Stimulated activated CD4-positive, alpha-beta T cell treated with anti-CD3 and anti-CD28 coated beads, Interleukin-15, amount 100 ng/mL, for 48 hours (primary cell): ENCODE measurements around the gene RBMS3.
"Not testable (repeated sequence)": the region's sequence is repeated elsewhere in the genome, so short reads cannot be mapped to it uniquely, and the experiment has no call there.

ENCODE experiments used
- DNase-seq, 2 donors: peaks; one replicate each; pipeline ENCODE4 v3.0.0-alpha.2; 2020; ENCODE audit warnings: low read depth in 2 of 2

The RBMS3 gene

DNA sequence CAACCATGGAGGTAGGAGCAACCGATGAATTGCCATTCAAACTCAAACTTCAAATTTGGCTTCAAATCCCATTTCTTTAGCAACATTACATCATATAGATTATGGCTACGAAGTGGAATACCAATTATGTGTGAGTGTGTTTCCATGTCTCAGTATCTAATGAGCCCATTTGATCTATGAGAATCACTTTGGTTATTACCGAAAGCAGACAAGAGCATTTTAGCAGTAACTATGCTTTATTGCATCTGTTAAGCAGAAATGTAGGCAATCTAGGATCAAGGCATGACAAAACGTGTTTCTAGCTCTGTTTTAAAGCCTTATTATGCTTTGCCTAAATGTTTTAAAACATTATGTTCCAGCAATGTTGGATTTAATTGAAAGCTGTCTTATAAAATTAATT lies 743.6 kb downstream of the RBMS3 start:
- no peak for DNase-seq

DNA sequence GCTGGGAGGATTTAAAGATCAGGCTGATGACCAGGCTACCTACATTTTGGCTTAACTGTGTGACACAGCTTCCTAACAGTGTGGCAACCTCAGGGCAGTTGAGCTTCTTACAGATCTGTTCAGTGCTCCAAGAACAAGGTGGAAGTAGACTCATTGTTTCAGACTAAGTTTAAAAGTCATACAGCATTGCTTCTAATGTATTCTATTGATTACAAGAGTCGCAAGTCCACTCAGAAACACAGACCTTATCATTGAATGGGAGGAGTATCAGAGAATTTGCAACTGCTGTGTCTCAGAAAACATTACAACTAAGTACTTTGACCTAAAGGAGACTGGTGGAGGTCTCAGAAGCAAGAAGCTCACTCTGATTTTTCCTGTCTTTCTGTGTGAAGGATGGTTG lies 746.0 kb downstream of the RBMS3 start:
- no peak for DNase-seq

DNA sequence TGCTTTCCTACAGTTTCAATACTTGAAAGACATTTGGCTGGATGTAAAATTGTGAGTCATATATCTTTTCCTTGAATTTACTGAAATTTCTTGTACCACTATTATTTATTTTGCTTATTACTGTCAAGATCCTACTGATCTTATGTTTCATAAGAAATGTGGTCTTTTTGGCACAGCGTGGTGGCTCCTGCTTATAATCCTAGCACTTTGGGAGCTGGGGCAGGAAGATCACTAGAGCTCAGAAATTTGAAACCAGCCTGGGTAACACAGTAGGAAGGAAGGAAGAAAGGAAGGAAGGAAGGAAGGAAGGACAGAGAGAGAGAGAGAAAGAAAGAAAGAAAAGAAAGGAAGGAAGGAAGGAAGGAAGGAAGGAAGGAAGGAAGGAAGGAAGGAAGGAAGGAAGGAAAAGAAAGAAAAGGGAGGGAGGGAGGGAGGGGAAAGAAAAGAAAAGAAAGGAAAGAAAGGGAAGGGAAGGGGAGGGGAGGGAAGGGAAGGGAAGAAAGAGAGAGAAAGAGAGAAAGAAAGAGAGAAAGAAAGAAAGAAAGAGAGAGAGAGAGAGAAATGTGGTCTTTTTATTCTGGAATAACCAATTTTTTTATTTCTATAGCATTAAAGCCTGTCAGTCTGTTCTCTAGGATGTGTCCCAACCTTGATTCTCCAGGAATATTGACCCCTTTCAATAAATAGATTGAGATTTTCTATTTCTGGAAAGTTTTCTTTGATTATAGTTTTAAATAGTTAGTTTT lies 753.5 kb downstream of the RBMS3 start:
- DNase-seq: no peak

DNA sequence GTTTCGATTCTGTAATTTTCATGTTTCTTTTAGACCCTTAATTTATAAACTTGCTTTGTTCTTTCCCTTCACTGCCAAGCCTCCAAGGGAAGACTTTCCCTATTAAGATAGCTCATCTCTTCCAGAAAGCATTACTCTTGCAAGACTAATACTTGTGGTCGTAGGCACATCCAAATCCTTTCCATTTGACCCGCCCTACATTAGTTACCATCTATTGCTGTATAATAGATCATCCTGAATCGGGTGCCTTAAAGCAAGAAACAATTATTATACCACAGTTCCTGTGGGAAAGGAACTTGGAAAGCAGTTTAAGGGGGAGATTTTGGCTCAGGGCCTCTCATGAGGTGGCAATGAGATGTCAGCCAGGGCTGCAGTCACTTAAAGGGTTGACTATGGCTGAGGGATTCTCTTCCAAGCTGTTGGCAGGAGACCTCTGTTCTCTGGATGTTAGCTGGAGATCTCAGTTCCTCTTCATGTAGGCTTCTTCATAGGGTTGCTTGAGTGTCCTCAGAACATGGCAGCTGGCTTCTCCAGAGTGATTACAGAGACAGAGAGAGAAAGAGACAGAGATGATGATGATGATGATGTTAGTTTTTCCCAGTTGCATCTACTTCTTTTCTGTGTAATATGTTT lies 755.2 kb downstream of the RBMS3 start:
- DNase-seq: no peak

DNA sequence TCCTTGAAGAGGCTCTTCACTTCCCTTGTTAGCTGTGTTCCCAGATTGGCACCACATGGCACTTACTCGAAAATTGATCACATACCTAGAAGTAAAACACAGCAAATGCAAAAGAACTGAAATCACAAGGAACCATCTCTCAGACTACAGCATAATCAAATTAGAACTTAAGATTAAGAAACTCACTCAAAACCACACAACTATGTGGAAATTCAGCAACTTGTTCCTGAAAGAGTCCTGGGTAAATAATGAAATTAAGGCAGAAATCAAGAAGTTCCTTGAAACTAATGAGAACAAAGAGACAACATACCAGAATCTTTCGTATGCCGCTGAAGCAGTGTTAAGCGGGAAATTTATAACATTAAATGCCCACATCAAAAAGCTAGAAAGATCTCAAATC lies 759.3 kb downstream of the RBMS3 start:
- DNase-seq: no peak

DNA sequence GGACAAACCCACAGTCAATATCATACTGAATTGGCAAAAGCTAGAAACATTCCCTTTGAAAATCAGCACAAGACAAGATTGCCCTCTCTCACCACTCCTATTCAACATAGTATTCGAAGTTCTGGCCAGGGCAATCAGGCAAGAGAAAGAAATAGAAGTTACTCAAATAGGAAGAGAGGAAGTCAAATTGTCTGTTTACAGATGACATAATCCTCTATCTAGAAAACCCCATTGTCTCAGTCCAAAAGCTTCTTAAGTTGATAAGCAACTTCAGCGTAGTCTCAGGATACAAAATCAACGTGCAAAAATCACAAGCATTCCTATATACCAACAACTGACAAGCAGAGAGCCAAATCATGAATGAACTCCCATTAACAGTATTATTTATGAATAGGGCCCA lies 760.6 kb downstream of the RBMS3 start:
- not testable (repeated sequence) for DNase-seq

DNA sequence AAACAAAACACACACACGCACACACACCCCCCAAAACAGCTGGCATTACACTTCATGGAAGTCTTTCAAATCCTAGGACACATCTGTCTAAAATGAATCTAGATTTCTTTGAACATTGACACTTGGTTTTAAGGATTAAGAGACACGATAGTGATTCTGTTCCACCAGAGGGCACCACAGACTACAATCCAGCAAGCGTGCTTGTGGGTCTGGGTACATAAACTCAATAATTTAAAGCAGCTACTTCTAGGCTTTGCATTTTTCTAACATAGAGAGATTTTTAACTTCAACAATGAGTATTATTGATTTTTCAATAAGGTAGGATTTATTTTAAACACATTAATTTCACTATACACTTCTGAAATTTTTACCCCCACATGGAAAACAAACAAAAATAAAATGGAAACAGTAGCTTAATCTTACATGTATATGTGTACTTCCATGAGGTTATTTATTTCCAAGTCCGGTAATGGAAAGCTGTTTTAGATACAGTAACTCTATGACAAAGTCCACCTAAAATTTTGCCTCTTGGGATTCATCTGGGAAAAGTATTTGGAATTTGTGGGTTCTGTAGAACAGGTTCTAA lies 761.5 kb downstream of the RBMS3 start:
- peak; percentile 18 to 43 for DNase-seq

DNA sequence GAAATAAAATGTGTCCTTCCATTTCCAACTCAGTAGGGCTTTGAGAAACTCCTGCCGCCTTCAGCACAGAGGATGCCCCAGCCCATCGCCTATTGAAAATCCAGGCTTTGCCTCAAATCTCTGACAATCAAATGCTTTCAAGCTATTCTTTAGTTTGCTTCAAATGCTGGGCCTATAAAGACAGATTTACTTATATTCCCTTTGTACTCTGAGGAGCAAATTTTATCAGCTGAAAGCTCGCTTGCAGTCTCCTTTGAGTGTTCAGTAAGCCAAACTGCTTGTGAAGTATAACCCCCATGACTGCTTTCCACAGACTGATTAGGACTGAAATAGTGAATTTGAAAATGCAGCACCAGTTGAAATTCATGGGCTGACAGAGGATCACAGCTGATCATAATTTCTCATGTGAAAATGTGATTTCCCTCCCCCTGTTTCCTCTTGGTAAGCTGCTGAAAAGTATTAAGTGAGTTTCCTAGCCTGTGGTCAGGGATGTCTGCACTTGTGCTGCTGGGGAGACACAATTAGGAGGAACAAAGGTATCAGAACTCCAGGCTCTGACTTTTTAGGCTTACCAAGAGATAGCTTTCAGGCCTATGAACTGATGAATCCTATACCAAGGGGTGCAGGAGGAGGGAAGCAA lies 762.2 kb downstream of the RBMS3 start:
- no peak for DNase-seq

DNA sequence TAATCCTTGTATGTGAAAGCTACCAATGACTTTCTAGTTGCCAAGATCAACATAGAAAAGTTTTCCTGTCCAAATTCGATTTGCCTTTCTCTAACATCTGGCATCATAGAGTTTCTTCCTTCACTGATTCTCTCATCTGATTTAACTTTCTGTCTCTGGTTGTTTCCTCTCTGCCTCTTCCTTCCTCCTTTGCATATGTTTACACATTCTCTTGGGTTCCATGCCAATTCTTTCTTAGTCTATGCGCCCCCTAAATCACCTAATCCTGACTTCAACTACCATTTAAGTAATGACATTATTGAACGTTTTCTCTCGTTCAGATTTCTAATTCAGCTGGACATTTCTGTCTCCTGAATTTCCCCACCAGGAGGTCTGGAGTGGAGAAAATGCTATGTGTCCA lies 763.6 kb downstream of the RBMS3 start:
- DNase-seq: no peak

DNA sequence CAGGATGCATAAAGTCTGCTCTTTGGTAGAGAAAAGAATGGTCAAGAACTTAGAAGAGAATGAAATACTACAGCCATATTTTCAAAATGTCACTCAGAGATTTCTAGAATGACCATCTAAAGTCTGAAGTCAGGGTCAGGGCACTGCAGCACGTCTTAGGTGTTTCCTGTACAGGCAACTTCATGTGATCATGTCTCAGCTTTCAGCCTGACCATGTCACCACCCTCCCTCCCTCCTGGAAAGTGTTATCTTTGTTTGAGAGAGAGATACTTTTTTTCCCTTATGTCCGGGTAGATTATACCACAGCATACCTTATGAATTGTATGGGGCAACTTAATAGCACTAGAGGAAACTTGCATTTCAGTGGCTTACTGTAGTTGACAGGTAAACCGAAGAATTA lies 767.6 kb downstream of the RBMS3 start:
- DNase-seq: no peak

DNA sequence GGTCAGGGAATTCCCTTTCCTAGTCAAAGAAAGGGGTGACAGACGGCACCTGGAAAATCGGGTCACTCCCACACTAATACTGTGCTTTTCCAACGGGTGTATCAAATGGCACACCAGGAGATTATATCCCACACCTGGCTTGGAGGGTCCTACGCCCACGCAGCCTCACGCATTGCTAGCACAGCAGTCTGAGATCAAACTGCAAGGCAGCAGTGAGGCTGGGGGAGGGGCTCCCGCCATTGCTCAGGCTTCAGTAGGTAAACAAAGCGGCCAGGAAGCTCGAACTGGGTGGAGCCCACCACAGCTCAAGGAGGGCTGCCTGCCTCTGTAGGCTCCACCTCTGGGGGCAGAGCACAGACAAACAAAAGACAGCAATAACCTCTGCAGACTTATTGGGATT lies 769.2 kb downstream of the RBMS3 start:
- not testable (repeated sequence) for DNase-seq

DNA sequence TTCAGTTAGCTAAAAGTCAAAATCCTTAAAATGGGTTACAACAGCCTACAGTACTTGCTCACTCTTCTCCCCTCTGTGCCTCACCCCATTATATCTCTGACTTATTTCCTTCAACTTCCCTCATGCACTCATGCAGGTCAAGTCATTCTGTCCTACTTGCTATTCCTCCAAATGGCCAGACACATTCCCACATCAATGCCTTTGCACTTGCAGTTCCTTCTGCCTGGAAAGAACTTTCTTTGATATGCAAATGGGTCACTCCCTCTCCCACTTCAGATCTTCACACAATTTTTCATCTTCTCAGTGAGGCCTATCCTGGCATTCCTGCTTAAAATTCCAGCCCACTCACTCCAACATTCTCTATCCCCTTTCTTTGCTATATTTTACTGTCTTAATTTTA lies 778.4 kb downstream of the RBMS3 start:
- no peak for DNase-seq
